SU-DHL-6 (cell line): Measurements from ENCODE around the gene PRND.

Experiments
- H2AFZ ChIP-seq: fragments of 200-600 bp; sonication (generic); 2 replicates; pipeline ENCODE4 v1.6.1; 2014; ENCODE audit warnings: low read depth, mild to moderate bottlenecking, moderate library complexity, mixed read lengths, antibody characterized with exemption, low read length; ENCODE audit not compliant: severe bottlenecking
- H3F3A ChIP-seq: fragments of 200-600 bp; shearing (Covaris generic); 2 replicates; pipeline ENCODE4 v1.6.0; 2016; ENCODE audit warnings: antibody characterized with exemption, mild to moderate bottlenecking; ENCODE audit not compliant: insufficient read depth
- H3K27ac ChIP-seq: fragments of 200-600 bp; sonication (generic); 2 replicates; pipeline ENCODE4 v1.5.1; 2016; ENCODE audit warnings: low read depth, mild to moderate bottlenecking, low read length, moderate library complexity, mixed read lengths
- H3K27me3 ChIP-seq: fragments of 200-600 bp; sonication (generic), shearing (Covaris generic); 2 replicates; pipeline ENCODE4 v1.6.0; 2014; ENCODE audit warnings: mild to moderate bottlenecking, low read length
- H3K36me3 ChIP-seq: fragments of 200-600 bp; sonication (generic); 2 replicates; pipeline ENCODE4 v1.6.1; 2014; ENCODE audit warnings: mild to moderate bottlenecking, low read length, mixed read lengths
- H3K4me2 ChIP-seq: fragments of 300-600, 200-600 bp; shearing (Covaris generic), sonication (generic); 2 replicates; pipeline ENCODE4 v1.6.0; 2014; ENCODE audit warnings: low read length, low read depth, mild to moderate bottlenecking; ENCODE audit not compliant: poor library complexity, severe bottlenecking
- H3K4me3 ChIP-seq: fragments of 200-600 bp; sonication (generic); 2 replicates; pipeline ENCODE4 v1.5.1; 2014; ENCODE audit warnings: antibody characterized with exemption, low read length, mild to moderate bottlenecking, mixed read lengths; ENCODE audit not compliant: insufficient read depth, poor library complexity, severe bottlenecking
- H3K79me2 ChIP-seq: fragments of 200-600 bp; sonication (generic); 2 replicates; pipeline ENCODE4 v1.6.1; 2014; ENCODE audit warnings: mild to moderate bottlenecking, low read length, moderate library complexity; ENCODE audit not compliant: insufficient read depth
- H3K9ac ChIP-seq: fragments of 200-600 bp; sonication (generic); 2 replicates; pipeline ENCODE4 v1.7.0; 2014; ENCODE audit warnings: mild to moderate bottlenecking, low read length
- H3K9me2 ChIP-seq: fragments of 200-600 bp; sonication (generic); replicated peaks from 2 replicates; pipeline ENCODE4 v1.6.1; 2014; ENCODE audit warnings: low read length; ENCODE audit not compliant: insufficient read depth
- H3K9me3 ChIP-seq: fragments of 200-600 bp; sonication (generic); 2 replicates; pipeline ENCODE4 v1.6.1; 2014; ENCODE audit warnings: low read length, mixed read lengths; ENCODE audit not compliant: insufficient read depth
- H4K20me1 ChIP-seq: fragments of 200-600 bp; sonication (generic); 2 replicates; pipeline ENCODE4 v1.6.1; 2014; ENCODE audit warnings: low read depth, mild to moderate bottlenecking, antibody characterized with exemption, low read length, moderate library complexity, mixed read lengths
- EZH2phosphoT487 ChIP-seq: fragments of 200-600 bp; sonication (generic), shearing (Covaris generic); conservative IDR thresholded peaks from 2 replicates; pipeline ENCODE4 v1.6.1; 2018; ENCODE audit warnings: mild to moderate bottlenecking, antibody characterized with exemption, low read length, moderate library complexity, mixed read lengths
- TF ChIP-seq, protein P1 (sequence below): fragments of 200-600 bp; sonication (generic); IDR thresholded peaks from one replicate; pipeline ENCODE4 v1.5.1; 2017; ENCODE audit warnings: antibody characterized with exemption, mild to moderate bottlenecking, low read length, moderate library complexity; ENCODE audit not compliant: insufficient read depth, poor library complexity, severe bottlenecking

Gene PRND

DNA sequence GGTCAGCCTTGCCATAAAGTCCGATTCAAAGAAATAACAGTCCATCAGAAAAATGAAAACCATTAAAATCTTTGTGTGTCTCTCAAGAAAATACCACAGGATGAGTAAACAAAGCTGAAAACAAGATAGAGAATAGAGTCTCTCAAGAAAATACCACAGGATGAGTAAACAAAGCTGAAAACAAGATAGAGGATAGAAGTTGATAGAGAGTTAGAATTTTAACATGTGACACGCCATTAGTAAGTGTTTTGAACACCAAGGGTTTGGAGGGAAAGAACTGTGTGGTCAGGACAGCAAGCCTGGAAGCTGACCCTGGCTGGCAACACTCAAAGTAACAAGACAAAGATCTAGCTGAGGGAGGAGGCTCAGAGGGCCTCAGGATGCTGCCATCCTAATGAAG, 43.9 kb upstream of the PRND start:
- H2AFZ ChIP-seq: no peak overlapping the region
- TF ChIP-seq, protein P1, sequence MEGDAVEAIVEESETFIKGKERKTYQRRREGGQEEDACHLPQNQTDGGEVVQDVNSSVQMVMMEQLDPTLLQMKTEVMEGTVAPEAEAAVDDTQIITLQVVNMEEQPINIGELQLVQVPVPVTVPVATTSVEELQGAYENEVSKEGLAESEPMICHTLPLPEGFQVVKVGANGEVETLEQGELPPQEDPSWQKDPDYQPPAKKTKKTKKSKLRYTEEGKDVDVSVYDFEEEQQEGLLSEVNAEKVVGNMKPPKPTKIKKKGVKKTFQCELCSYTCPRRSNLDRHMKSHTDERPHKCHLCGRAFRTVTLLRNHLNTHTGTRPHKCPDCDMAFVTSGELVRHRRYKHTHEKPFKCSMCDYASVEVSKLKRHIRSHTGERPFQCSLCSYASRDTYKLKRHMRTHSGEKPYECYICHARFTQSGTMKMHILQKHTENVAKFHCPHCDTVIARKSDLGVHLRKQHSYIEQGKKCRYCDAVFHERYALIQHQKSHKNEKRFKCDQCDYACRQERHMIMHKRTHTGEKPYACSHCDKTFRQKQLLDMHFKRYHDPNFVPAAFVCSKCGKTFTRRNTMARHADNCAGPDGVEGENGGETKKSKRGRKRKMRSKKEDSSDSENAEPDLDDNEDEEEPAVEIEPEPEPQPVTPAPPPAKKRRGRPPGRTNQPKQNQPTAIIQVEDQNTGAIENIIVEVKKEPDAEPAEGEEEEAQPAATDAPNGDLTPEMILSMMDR: no peak
- TF ChIP-seq EZH2phosphoT487: no peak
- H3K9ac ChIP-seq: no peak overlapping the region
- no peaks in the 10 kb centered on the region for H3K36me3 ChIP-seq
- no peaks in the 10 kb centered on the region for H3K27me3 ChIP-seq
- no peaks in the 10 kb centered on the region for H3K9me2 ChIP-seq
- no peaks in the 10 kb centered on the region for H3K9me3 ChIP-seq
- H3K27ac ChIP-seq: no peak overlapping the region
- H3K79me2 ChIP-seq: no peaks in the 10 kb centered on the region
- no peak overlapping the region for H3K4me3 ChIP-seq
- H4K20me1 ChIP-seq: no peaks in the 10 kb centered on the region
- no peaks in the 10 kb centered on the region for H3F3A ChIP-seq
- H3K4me2 ChIP-seq: no peak overlapping the region

DNA sequence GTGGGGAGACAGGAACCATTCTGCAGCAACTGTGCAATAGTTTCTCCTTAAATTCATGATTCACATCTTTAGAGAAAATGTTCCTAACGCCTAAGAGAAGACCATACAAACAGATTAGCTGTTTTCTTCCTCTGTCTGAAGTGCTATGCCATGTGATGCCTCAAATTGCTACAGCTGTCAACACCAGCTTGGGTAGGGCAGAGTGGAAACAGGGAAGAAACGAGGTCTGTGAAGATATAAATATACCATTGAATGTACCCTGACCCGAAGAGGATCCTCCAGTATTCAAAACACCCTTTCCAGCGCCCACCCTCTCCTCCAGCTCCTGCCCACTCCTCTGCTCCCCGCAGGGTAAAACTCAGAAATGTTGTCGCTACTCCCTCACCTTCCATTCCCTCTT, 40.3 kb upstream of the PRND start:
- no peak for TF ChIP-seq EZH2phosphoT487
- TF ChIP-seq, protein P1: no peak
- Histone ChIP-seq H3K27me3 (no peaks in the 10 kb centered on the region), H3K4me2 (no peak overlapping the region), H3K9me2 (no peaks in the 10 kb centered on the region), H3K4me3 (no peak overlapping the region), H3K9ac (no peak overlapping the region), H3K79me2 (no peaks in the 10 kb centered on the region), H4K20me1 (no peaks in the 10 kb centered on the region), H3F3A (no peaks in the 10 kb centered on the region), H3K9me3 (no peaks in the 10 kb centered on the region), H3K36me3 (no peaks in the 10 kb centered on the region), H3K27ac (no peak overlapping the region), H2AFZ (no peak overlapping the region)

DNA sequence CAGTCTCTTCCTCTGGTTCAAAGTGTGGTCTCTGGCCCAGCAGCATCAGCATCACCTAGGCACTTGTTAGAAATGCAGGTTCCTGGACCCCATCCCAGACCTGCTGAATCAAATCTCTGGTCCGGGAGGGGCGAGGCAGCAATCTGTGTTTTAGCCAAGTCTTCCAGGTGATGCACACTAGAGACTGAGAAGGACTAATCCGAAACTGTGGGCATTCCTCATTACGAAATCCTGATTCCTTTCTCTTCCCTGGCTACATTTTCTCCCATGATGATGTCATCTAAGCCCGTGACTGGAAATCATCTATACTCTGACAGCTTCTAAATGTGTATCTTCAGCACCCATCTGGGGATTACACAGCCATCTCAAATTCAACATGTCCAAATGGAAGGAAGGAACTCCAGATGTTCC, 39.7 kb upstream of the PRND start:
- no peak overlapping the region for H3K4me2 ChIP-seq
- H3K27ac ChIP-seq: no peak overlapping the region
- no peaks in the 10 kb centered on the region for H3K9me2 ChIP-seq
- H3K27me3 ChIP-seq: no peaks in the 10 kb centered on the region
- H3F3A ChIP-seq: no peaks in the 10 kb centered on the region
- H3K4me3 ChIP-seq: no peak overlapping the region
- TF ChIP-seq EZH2phosphoT487: no peak
- TF ChIP-seq, protein P1: no peak
- no peaks in the 10 kb centered on the region for H3K36me3 ChIP-seq
- H3K79me2 ChIP-seq: no peaks in the 10 kb centered on the region
- no peak overlapping the region for H2AFZ ChIP-seq
- H4K20me1 ChIP-seq: no peaks in the 10 kb centered on the region
- no peak overlapping the region for H3K9ac ChIP-seq
- no peaks in the 10 kb centered on the region for H3K9me3 ChIP-seq

DNA sequence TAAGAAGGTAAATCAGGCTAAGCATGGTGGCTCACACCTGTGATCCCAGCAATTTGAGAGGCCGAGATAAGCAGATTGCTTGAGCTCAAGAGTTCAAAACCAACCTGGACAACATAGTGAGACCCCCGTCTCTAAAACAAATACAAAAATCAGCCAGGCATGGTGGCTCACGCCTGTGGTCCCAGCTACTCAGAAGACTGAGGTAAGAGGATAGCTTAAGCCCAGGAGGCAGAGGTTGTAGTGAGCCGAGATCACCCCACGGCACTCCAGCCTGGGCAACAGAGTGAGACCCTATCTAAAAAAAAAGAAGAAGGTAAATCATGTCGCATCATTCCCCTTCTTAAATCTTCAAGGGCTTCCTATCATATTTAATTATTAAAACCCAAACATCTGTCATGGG, 39.0 kb upstream of the PRND start:
- Histone ChIP-seq H2AFZ (no peak overlapping the region), H4K20me1 (no peaks in the 10 kb centered on the region), H3K4me3 (no peak overlapping the region), H3K36me3 (no peaks in the 10 kb centered on the region), H3K4me2 (no peak overlapping the region), H3K79me2 (no peaks in the 10 kb centered on the region), H3K9ac (no peak overlapping the region), H3F3A (no peaks in the 10 kb centered on the region), H3K9me2 (no peaks in the 10 kb centered on the region), H3K27ac (no peak overlapping the region), H3K27me3 (no peaks in the 10 kb centered on the region), H3K9me3 (no peaks in the 10 kb centered on the region)
- TF ChIP-seq, protein P1: no peak
- no peak for TF ChIP-seq EZH2phosphoT487
